ENCODE data around the gene CCNL2.

GRCh38 chr1:1387098-1388077 is 11.7 kb downstream of the CCNL2 start:
- TF ChIP-seq CTCF (conservative IDR thresholded peaks at IDR 0.05; ENCODE audit: low read depth in 2 of 2) (no peak), REST (IDR thresholded peaks at IDR 0.05; ENCODE audit: unreplicated experiment) (no peak), POLR2AphosphoS5 (IDR thresholded peaks at IDR 0.05; ENCODE audit: low read depth) (no peak), EZH2 (IDR thresholded peaks at IDR 0.05; ENCODE audit: low read depth, unreplicated experiment) (no peak), EZH2phosphoT487 (IDR thresholded peaks at IDR 0.05; ENCODE audit: unreplicated experiment) (no peak), STAT1 (IDR thresholded peaks at IDR 0.05; ENCODE audit: unreplicated experiment) (no peak), CREB1 (CRISPR knock-in tag; IDR thresholded peaks at IDR 0.05; ENCODE audit: low read depth) (no peak), ZNF114 (CRISPR knock-in tag; IDR thresholded peaks at IDR 0.05) (no peak), ZNF331 (CRISPR knock-in tag; IDR thresholded peaks at IDR 0.05; ENCODE audit: low read depth) (no peak), ZNF462 (CRISPR knock-in tag; IDR thresholded peaks at IDR 0.05) (no peak), NANOG (IDR thresholded peaks at IDR 0.05; ENCODE audit: borderline replicate concordance) (no peak), JUNB (IDR thresholded peaks at IDR 0.05; ENCODE audit: unreplicated experiment) (no peak)
- TF ChIP-seq, protein P1, sequence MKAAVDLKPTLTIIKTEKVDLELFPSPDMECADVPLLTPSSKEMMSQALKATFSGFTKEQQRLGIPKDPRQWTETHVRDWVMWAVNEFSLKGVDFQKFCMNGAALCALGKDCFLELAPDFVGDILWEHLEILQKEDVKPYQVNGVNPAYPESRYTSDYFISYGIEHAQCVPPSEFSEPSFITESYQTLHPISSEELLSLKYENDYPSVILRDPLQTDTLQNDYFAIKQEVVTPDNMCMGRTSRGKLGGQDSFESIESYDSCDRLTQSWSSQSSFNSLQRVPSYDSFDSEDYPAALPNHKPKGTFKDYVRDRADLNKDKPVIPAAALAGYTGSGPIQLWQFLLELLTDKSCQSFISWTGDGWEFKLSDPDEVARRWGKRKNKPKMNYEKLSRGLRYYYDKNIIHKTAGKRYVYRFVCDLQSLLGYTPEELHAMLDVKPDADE (IDR thresholded peaks at IDR 0.05), result no peak
